ENCODE results near the gene TSC2. TPM values are rescaled to one million over a fixed set of nuclear protein-coding genes. Genes with fewer than 3 reads are reported as not detected.
"Not testable (repeated sequence)": the region's sequence is repeated elsewhere in the genome, so short reads cannot be mapped to it uniquely, and the experiment has no call there.

Gene TSC2
- total RNA-seq, 4 donors from 2014 or later, result 98.4 to 220 (median 141) TPM

DNA sequence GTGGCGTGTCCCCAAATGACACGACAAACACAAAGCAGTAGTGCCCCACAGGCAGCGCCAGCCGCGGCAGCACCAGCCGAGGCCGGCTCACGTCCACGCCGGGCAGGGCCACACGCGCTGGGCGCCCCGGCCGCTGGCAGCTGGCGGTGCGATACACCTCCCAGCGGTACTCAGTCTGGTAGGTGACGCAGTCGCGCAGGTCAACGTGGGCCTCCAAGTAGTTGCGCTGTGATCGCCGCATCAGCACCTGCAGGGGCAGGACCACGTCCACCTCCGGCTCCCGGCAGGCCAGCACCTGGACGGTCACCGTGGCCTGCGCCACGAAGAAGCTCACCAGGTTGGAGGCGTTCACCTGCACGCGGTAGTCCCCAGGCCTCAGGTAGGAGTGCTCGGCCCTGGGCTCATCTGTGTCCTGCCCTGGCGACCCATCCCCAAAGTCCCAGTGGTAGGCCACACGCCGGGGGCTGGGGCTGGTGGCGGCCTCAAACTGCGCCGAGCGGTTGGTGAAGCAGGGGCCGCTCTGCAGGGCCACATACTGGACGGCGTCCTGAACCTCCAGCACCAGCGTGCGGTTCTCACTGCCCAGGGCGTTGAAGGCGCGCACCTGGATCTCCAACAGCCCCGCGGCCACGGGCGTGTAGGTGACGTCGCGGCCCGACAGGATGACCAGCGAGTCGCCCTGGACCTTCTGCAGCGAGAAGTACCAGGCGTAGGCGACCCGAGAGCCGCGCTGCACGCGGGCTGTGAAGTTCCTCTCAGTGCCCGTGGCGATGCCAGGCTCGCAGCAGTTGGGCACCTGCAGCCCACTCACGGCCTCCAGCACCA, 60.9 kb downstream of the TSC2 start:
- not testable (repeated sequence) for H3K4me1 ChIP-seq, H3K9me3 ChIP-seq, H3K4me3 ChIP-seq, H3K27ac ChIP-seq, DNase-seq, H3K27me3 ChIP-seq
- peaks cover 0 to 74% (median 0%) of the 10 kb centered on the region in 3 donors for H3K36me3 ChIP-seq

DNA sequence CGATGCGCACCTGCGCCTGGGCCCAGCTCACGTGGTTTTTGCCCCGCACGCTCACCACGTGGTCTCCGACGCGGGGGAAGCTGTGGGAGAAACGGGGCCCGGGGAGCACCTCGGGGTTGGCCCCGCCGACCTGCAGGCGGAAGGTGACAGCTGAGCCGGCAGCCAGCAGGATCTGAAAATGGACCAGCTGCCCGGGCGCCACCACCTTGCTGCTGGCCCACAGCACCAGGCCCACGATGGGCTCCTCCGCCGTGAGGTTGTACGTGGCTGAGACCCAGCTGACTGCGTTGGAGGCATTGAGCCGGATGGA, 61.4 kb downstream of the TSC2 start:
- H3K4me3 ChIP-seq, H3K4me1 ChIP-seq, H3K9me3 ChIP-seq, H3K27me3 ChIP-seq, DNase-seq, H3K27ac ChIP-seq: not testable (repeated sequence)
- H3K36me3 ChIP-seq, result peaks cover 0 to 78% (median 0%) of the 10 kb centered on the region in 3 donors

DNA sequence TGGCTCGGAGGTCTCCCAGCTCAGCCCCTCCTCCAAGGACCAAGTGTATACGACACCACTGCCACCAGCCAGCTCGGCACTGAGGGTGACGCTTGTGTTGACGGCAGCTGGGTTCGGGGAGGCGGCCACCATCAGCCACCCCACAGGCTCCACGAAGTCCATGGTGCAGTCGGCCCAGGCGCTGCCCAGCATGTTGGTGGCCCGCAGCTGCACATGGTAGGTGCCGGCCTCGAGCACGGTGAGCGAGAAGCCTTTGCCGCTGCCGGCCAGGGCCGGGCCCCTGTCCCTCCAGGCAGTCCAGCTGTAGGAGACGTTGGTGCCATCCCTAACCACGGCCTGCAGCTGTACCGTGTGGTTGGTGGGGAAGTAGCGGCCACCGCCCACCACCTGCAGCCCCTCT, 62.1 kb downstream of the TSC2 start:
- not testable (repeated sequence) for DNase-seq, H3K4me1 ChIP-seq, H3K27ac ChIP-seq, H3K27me3 ChIP-seq, H3K9me3 ChIP-seq, H3K4me3 ChIP-seq
- peaks cover 0 to 82% (median 0%) of the 10 kb centered on the region in 3 donors for H3K36me3 ChIP-seq

DNA sequence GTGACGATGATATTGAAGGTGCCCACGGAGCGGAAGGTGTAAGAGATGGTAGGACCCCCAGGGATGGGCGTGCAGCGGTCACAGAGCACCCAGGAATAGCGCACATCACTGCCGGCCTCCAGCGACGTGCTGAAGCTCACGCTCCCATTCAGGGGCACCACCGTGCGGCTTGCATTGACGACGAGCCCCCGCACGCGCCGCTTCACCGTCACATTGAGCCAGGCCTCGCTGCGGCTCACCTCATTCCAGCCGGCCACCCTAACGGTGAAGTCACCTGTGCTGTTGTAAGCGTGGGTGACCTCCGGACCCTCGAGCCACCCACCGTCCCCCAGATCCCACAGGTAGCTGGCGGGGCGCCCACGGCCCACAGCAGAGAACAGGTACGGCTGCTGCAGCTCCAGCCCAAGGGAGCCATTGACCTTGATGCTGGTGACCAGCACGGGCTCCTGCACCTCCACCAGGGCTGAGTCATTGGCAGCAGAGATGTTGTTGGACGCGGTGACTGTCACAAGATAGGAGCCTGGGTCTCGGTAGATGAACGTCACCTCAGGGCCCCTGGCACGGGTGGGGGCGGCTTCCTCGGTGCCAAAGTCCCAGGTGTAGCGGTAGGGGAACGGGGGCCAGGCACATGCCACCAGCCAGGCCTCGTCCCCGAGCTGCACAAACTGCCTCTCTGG, 62.7 kb downstream of the TSC2 start:
- not testable (repeated sequence) for H3K9me3 ChIP-seq, H3K27me3 ChIP-seq, H3K4me1 ChIP-seq, H3K4me3 ChIP-seq, H3K27ac ChIP-seq, DNase-seq
- H3K36me3 ChIP-seq, result peaks cover 0 to 83% (median 0%) of the 10 kb centered on the region in 3 donors

DNA sequence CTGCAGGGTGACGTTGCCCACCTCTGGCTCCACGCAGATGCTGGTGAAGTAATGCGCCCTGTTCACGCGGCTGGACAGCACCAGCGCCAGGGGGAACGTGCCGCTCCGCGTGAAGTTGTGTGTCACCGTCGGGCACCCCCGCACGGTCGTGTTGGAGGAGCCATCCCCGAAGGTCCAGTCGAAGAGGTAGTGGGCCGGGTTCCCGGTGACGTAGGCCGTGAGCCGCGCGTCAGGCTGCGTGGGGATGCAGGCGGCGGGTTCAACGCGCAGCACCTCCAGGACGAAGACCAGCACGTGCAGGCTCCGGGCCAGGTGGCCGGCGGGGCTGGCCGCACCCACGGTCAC, 63.2 kb downstream of the TSC2 start:
- H3K4me1 ChIP-seq, H3K27me3 ChIP-seq, H3K27ac ChIP-seq, H3K4me3 ChIP-seq, DNase-seq, H3K9me3 ChIP-seq: not testable (repeated sequence)
- peaks cover 0 to 78% (median 0%) of the 10 kb centered on the region in 3 donors for H3K36me3 ChIP-seq

DNA sequence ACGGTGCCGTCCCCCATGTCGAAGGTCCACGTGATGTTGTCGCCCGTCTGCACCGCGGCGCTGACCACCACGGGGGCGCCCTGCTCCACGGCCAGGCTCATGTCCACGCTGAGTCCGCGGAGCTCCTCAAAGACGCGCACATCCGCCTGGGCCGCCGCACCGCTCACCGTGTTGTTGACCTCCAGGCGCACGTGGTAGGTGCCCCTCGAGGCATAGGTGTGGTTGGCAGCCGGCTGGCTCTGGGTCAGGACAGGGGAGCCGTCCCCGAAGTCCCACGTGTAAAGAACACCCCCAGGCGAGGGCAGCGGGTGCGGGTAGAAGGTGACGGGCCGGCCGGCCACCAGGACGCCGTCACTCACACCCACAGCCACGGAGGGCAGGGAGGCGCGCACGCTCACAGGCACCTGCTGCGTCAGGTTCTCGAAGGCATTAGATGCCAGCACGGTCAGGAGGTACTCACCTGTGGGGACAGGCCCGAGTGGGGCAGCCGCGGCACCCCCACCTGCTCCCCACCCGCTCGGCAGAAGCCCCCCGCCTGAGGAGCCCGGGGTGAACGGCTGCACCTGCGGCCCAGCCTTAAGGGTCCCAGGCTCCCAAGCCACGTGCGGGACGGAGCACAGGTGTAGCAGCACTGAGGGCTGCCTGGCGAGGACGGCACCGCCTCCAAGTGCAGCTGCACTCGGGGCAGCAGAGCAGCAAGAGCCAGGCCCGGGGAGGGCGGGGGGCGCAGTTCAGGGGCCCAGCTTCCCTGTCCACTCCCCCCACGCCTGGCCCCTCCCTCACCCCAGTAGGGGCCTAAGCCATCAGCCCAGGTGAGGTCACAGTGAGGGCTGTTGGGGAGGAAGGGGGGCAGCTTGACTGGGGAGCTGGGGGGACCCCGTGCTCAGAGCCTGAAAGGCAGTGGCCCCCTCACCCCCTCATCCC, 63.9 kb downstream of the TSC2 start:
- not testable (repeated sequence) for DNase-seq, H3K9me3 ChIP-seq, H3K27ac ChIP-seq, H3K27me3 ChIP-seq, H3K4me1 ChIP-seq, H3K4me3 ChIP-seq
- H3K36me3 ChIP-seq, result peaks cover 0 to 73% (median 0%) of the 10 kb centered on the region in 3 donors

DNA sequence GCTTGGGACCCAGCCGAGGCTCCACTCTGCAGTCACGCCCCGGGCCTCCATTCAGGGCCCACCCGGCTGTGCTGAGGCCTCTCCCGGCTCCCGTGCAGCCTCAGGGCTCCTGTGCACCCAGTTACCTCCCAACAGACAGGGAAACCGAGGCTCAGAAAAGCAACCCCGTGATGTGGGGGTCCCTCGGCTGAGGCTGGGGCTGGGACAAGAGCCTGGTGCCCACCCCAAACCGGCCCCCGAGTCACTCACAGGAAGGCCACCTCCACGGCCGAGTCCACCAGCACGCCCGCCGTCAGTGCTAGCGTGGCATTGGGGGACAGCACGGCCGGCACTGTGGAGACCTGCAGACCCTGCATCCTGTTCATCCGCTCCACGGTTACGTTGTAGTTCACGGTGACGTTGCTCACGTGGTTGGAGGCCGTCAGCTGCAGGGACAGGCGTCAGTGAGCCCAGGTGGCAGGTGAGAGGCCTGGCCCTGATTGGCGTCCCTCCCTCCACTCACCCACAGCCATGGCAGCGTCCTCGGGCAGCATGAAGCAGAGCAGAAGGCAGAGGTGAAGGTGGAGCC, 64.8 kb downstream of the TSC2 start:
- H3K36me3 ChIP-seq, result peaks cover 0 to 69% (median 0%) of the 10 kb centered on the region in 3 donors
- H3K27ac ChIP-seq, result not testable (repeated sequence)

DNA sequence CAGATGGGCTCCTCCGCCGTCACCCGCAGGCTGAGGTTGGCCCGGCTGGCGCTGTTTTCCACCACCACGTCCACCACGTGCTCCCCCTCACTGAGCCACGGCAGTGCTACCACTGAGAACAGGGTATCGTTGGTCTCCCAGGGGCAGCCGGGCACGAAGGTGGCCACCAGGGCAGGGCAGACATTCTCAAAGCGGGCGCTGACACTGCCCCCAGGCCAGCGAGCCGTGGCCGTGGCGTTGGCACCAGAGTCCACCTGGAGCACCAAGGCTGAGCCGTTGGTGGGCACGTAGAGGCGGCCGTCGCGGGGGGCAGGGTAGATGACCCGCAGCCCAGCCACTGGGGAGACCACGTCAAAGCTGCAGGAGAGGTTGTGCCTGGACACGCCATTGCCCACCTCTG, 66.4 kb downstream of the TSC2 start:
- peaks cover 0 to 12% (median 0%) of the 10 kb centered on the region in 4 donors for H3K4me1 ChIP-seq
- not testable (repeated sequence) for H3K27me3 ChIP-seq, H3K4me3 ChIP-seq, H3K9me3 ChIP-seq, H3K27ac ChIP-seq, DNase-seq
- peaks cover 0 to 55% (median 0%) of the 10 kb centered on the region in 3 donors for H3K36me3 ChIP-seq

More for the DNA sequence above, 64.8 kb downstream of the TSC2 start:
- DNase-seq, H3K9me3 ChIP-seq, H3K4me3 ChIP-seq, H3K27me3 ChIP-seq: not testable (repeated sequence)
- H3K4me1 ChIP-seq, result peaks cover 0 to 12% (median 0%) of the 10 kb centered on the region in 4 donors

DNA sequence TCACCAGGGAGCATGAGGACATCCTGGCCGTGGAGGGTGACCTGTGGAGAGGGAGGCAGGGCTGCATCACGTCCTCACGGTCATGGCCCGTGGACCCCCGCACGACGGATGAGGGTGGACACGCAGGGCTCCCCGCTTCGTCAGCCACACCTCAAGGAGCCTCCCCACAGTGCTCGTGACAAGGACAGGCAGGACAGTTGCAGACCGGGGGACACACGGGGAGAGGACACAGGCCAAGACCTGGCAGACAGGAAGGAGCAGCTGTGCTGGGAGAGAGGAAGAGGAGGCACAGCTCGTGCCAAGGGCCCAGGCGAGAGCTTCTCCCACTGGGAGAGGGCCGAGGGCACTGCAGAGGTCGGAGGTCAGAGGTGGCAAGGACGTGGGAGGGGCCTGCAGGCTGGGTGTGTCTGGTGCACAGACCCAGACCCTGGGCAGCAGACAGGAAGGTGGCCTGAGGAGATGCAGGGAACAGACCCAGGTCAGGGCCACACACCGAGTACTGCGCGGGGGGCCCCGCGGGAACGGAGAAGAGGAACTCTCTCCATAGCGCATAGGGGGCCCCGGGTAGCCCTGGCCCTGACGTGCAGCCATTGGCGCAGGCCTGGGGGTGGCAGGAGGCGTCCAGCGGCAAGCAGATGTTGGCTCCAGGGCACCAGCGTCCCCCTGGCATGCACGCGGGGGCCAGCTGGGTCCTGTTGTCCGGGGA, 67.3 kb downstream of the TSC2 start:
- peaks cover 0 to 48% (median 0%) of the 10 kb centered on the region in 3 donors for H3K36me3 ChIP-seq

More for the DNA sequence above, 67.3 kb downstream of the TSC2 start:
- not testable (repeated sequence) for DNase-seq, H3K4me3 ChIP-seq, H3K27me3 ChIP-seq, H3K27ac ChIP-seq, H3K9me3 ChIP-seq
- peaks cover 0 to 12% (median 0%) of the 10 kb centered on the region in 4 donors for H3K4me1 ChIP-seq

All from Peyer's patch (tissue), 4 donors.